Sigmoid colon (tissue), 4 donors: ENCODE measurements around the gene CDPF1.

ENCODE experiments used
- CTCF ChIP-seq, 4 experiments: fragments of 450-650 bp in 3 of 4; fragments of 200-600 bp in 1 of 4; IDR thresholded peaks; one replicate each; pipeline ENCODE4 v1.5.1; 2016 to 2019; ENCODE audit warnings: antibody characterized with exemption in 4 of 4, mild to moderate bottlenecking in 3 of 4, moderate library complexity in 2 of 4
- EP300 ChIP-seq, 4 donors: sonication (generic); formaldehyde crosslinking; IDR thresholded peaks; one replicate each; pipeline ENCODE4 v1.6.1; 2017; ENCODE audit warnings: antibody characterized with exemption in 4 of 4
- POLR2A ChIP-seq, 2 donors: fragments of 450-650 bp; IDR thresholded peaks; one replicate each; pipeline ENCODE4 v1.6.1; 2016; ENCODE audit warnings: antibody characterized with exemption in 2 of 2, mild to moderate bottlenecking in 2 of 2, moderate library complexity in 2 of 2
- POLR2AphosphoS5 ChIP-seq, 4 donors: sonication (generic); formaldehyde crosslinking; IDR thresholded peaks; one replicate each; pipeline ENCODE4 v1.6.1; 2017; ENCODE audit warnings: antibody characterized with exemption in 4 of 4

GRCh38 chr22:46276563-46276962 is 26.5 kb upstream of the CDPF1 start:
- no peak for TF ChIP-seq CTCF (IDR thresholded peaks at IDR 0.05)
- no peak for TF ChIP-seq POLR2AphosphoS5 (IDR thresholded peaks at IDR 0.05)
- TF ChIP-seq POLR2A (IDR thresholded peaks at IDR 0.05) = no peak
- TF ChIP-seq EP300 (IDR thresholded peaks at IDR 0.05) = no peak
